ENCODE results near the gene SPA17.
A peak's percentile ranks its signal among the peaks of the same experiment; 100 is the strongest.

SPA17 gene

DNA sequence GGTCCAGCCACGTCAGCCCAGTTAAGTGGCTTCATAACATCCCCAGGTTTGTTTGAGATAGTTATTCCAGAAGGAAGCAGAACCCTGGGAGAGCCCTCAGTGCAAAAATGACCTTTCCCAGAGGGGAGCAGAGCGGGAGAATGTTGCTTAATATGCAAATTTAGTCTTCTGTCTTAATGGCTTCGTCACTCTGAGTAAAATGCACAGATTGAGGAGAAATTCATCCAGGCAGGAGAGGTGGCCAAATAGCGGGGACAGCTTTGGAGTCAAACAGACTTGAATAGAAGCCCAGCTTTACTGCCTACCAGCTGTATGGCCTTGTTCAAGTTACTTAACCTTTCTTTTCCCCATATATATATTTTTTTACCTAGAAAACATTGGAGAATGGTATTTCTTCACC is 53.8 kb downstream of the SPA17 start:
- DNase-seq = no peak

DNA sequence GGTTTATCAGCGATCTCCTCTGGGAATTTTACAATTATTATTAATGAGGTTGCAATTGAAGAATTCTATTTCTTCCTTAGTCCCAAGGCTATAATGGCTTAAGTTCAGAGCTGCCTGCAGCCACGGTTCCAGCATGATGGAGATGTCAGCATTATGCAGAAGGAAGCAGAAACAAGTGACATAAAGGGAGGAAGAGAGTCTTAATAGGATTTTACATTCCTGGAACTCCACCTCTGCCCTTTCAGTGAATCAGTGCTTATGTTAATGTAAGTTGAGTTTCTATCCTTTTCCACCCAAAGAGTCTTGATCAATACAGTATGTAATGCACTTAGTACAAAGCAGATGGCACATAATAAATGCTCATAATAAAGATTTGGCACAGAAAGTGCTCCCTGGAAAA is 54.4 kb downstream of the SPA17 start:
- no peak for DNase-seq

DNA sequence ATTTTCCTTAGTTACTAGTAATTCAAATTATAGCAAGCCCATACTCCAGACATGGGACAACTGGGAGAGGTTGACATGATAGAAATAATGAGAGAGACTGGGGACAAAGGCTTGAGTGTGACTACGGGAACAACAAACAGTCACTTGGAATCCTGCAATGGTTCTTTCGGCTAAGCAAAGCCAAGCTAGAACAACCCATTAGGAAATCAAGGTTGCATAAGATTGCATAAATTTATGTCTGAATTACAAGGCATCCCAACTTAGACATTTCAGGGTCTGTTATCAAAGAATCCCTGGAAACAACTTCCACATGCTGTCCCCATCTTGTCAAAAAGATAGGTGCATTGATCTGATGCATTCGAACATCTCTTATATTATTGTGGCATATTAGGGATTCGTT is 55.9 kb downstream of the SPA17 start:
- DNase-seq = no peak

DNA sequence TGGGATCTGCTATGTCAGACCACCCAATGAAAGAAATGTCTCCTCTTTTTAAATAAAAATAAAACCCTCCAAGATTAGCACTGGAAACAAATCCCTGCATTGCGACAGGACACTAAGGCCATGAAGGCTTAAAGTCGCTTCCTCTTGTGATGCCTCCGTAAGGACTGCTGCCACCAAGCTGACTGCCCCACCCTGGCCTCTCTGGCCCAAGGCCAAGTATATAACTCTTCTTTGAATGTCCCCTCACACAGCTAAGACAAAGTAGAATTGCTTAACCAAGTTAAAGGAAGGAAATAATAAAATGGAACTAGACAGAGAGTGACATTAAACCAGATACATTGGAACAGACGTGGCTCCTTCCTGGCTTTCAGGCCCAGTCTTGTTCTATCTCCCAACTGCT is 58.5 kb downstream of the SPA17 start:
- DNase-seq = no peak

DNA sequence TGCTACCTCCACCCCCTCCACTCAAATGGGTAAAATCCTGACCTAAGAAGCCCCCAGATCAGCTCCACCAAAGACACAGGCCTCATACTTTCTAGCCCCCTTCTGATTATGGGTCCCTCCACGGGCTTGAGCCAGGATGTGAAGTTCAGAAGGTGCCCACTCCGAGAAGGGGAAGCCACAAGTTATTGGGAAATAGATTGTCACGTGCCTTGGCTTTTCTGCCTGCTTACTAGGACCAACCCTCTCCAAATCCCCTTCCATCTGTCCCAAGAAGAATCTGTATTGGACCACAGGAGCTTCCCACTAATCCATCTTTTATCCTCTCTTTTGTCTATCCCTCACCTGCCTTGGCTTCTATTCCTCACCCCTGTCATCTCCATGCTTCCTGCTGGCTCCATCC is 63.0 kb downstream of the SPA17 start:
- no peak for DNase-seq

DNA sequence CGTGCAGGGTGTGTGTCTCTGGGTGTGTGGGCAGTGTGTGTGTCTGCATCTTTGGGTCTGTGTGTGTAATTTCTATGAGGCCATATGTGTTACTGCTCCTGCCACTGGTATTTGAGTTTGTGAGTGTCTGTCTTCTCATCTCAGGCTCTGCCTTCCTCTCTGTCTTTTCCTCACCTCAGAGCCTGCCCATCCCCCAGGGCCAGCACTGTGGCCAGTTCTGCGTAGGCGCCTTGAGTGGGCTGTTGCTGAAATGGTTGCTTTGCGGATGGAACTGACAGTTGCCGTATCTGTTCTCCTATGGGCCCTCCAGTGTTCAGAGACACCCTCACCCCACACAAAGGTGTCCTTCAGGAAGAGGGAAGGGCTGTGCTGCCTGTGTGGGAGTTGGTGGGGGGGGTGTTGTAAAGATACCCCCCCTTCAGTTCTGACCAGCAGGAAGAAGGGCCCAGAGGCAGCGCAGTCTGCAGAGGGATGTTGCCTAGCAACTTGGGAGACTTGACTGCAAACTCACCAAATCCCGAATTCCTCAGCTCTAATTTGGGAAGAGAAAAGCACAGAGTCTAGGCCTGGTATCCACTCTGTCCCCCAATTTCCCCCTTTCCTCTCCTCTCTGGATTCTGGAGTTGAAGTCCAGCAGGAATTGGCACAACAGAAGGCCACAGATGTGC is 64.1 kb downstream of the SPA17 start:
- no peak for DNase-seq

DNA sequence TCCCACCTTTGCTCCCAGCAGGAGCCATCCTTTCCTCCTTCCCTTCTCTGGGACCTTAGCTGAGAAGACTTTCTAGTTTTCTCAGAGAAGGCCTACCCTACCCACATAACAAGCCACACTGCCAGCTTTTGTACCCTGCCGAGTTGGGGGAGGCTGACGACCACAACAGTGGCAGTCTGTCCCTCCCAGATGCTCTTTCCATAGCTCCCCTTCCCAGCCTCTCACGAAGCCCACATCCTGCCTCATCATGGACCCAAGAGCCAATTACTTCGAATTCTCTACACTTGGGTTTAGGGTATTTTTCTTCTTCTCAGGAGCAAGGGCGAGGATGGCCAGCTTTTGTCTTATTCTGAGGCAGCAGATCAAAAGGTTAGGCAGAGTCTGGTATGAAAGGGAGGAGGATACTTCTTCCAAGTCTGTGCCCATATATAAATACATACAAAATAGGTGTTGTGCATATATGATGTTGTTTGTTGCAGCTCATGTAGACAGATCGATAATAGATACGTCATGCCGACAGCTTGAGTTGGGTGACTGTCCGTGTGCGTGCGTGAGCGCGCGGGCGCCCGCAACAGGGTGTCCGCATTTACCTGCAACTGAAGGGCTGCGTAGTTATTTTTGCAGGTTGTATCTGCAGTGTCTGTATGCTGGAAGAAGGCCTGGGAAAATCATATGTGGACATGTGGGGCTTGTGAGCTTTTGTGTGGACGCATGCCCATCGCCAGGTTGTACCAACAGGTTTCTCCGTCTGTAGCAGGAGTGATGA is 65.2 kb downstream of the SPA17 start:
- no peak for DNase-seq

DNA sequence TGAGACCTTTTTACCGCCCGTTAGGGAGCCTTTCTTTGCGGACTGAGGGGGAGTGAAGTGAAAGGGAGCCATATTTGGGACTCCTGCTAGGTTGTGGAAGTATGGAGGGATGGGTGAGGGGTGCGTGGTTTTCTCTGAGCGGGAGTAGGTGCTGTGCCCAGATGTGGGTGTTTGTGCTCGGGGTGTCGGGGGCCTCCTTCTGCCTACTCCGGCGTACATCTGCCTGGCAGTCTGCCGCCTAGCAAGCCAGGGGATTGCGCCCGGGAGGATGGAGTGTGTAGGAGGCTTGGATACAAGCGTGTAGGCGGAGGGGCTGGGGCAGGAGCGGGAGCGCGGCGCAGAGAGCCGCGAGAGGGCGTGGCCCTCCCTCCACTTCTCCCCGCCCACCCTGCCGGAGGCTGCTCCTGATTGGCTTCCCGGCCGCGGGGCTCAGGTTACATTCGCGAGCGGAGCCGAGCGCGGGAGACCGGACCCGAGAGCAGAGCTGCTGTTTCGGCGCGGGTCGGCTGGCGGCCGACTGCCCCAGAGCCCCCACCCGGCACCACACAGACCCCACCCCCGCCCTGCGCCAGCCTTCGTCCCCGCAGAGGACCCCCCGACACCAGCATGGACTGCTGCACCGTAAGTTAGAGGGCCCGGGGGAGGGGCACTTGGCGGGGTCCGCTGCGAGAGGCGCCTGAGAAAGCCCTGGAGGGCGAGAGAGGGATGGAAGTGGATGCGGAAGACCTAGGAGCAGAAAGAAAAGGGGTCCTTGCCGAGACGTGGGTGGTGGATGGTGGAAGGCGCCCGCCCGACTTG is 66.0 kb downstream of the SPA17 start, which contains the start of gene NRGN:
TSS of gene NRGN (plus strand) at position 464 of the 798 bp plus-strand sequence. CDS start at position 607, 143 bp downstream.
- DNase-seq = peak; percentile 84

DNA sequence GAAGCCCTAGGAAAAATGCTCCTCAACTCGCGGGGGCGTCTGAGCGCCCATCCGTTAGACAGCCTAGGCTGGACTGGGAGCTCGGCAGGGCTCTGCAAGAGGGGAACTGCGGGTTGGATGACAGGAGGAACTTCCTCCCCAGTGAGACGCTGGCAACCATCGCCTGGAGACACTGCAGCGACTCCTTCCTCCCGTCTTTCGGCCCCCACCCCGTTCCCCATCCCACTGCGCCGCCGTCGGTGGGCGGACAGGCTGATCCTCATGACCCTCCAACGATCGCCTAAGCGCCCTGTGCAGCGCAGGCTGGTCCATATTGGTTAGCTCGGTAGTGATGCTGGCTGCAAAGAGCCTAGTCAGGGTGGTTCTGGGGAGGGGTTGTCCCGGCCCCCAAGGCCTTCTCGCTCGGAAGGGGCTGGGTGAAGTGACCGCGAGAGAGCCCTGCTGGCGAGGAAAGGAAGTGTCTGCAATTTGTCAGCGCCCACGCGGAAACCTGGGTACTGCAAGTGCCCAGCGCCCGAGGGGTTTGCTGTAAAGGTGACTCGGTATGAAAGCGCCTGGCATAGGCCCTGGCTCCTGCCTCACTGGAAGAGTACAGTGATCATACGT is 66.7 kb downstream of the SPA17 start:
- DNase-seq = no peak

DNA sequence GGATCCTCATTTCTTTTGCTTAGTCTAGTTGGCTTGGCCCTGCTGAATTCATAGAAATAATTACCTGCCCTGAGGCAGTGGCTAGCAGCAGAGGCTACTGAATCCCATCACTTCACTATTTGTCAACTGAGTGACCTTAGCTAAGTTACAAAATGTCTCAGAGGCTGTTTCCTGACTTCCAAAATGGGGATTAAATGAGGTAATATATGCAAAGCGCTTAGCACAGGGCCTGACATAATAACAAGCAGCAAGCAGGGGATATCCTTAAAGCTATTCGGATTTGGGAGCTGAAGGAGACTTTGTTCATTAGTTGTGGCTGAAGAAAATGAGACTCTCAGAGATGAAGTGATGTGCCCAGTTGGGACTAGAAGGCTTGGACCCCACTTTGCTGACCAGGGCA is 68.9 kb downstream of the SPA17 start:
- DNase-seq = no peak

DNA sequence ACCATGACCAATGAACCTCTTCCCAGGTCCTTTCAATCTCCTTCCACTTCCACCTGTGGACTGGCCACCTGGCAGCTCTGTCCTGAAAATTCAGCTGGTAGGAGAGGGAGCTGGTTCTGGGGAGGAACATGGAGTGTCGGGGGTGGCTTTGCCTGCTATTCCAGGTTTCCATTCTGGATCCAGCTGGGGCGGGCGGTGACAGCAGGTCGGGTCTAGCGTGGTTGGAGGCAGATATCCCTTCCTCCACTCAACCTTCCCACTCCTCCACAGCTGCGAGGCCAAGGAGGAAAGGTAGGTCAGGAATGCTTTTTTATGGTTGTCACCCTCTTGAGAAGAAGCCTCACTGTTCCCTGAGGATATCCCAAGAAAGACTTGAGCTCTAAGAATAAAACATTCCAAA is 69.3 kb downstream of the SPA17 start:
- no peak for DNase-seq

DNA sequence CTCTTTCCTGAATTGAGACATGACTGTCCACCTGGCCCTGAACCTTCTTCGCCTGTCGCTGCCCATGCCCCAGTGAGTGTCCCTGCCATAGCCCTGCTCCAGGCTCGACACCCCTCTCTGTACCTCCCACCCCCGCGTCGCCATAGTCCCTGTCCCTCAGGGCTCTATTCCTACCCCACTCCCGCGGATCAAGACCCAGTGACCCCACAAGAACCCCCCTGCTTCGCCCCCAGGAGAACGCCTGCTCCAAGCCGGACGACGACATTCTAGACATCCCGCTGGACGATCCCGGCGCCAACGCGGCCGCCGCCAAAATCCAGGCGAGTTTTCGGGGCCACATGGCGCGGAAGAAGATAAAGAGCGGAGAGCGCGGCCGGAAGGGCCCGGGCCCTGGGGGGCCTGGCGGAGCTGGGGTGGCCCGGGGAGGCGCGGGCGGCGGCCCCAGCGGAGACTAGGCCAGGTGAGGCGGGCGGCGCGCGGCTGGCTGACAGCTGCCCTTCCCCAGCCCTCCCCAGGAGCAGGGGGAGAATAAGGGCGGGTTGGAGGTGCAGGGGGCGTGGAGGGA is 71.6 kb downstream of the SPA17 start:
- no peak for DNase-seq

DNA sequence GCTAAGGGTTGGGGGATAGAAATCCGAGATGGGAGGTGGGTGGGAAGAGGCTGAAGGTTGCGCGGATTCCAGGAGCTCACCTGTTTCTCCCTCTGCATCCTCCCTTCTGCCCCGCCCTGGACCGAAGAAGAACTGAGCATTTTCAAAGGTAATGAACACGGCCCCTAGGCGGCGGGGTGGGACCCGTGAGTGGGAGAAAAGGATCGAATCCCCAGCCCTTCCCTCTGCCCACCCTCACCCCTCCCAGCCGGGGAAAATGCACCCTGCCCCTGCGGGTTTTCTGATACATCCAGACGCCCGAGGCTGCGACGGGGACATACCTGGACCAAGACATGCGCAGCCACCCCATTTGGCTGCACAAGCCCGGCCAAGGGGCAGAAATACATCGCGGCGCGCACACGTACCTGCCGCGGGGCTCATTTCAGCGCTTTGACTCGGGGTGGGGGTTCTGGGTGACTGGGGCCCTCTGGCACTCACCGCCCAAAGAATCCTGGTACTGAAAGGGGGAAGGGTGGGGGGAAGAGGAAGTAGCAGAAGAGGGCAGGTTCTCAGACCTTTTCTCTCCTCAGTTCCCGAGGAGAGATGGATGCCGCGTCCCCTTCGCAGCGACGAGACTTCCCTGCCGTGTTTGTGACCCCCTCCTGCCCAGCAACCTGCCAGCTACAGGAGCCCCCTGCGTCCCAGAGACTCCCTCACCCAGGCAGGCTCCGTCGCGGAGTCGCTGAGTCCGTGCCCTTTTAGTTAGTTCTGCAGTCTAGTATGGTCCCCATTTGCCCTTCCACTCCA is 72.3 kb downstream of the SPA17 start:
- DNase-seq = no peak

DNA sequence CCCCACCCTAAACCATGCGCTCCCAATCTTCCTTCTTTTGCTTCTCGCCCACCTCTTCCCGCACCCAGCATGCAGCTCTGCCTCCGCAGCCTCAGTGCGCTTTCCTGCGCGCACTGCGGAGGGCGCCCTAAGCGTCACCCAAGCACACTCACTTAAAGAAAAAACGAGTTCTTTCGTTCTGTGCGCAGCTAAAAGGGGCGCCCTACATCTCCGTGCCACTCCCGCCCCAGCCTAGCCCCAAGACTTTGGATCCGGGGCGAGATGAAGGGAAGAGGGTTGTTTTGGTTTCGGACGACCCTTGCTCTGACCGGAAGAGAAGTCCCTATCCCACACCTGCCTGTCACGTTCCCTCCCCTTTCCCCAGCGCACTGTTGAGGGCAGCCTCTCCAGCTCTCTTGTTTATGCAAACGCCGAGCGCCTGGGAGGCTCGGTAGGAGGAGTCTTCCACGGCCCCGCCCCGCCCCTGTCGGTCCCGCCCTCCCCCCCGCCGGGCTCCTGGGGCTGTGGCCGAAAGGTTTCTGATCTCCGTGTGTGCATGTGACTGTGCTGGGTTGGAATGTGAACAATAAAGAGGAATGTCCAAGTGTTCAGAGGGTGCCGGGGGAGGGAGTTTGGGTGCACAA is 73.0 kb downstream of the SPA17 start:
- peak; percentile 49 for DNase-seq
